ENCODE measurements around the gene LHFPL4. TPM values are rescaled to one million over a fixed set of nuclear protein-coding genes. Genes with fewer than 3 reads are reported as not detected.

Gene LHFPL4
- total RNA-seq, 4 donors from 2014 or later = under 0.01 TPM; not detected in 3

DNA sequence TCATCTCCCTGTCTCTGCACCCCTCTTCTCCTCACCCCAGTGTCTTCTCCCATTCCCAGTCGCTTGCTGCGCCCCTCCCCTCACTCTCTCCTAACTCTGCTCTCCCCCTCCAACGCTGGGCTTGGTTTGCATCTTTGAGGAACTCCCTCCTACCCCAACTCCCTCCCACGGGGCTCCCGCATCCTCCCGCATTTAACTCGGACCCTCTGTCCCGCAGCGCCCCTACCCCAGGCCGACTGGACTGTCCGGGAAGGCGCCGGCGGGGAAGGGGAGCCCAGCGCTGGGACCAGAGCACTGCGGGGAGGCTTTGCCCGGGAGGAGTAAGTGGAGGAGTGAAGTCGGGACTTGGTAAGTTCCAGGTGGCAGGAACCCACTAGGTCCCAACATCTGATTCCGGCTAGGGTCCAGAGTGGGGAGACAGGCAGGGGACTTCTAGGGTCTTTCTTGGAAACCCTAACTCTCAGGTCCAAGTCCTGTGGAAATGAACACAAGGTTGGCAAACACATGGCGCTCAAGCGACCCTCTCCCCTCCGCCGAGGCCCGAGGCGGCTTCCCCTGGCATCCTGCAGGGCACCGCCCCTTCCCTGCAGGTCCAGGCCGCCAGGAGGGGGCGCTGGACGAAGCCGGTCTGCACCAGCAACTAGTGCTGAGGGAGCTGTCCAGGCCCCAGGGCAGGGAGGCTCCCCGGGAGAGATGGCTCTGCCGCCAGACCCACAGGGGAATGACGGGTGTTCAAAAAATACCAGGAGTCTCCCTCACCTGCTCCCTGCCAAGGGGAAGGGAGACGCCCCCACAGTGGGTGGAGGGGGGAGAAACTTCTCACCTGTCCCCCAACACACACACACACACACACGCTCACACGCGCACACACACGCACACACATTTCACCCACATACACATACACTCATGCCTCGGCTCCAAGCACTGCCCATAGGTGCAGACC lies 53.2 kb downstream of the LHFPL4 start:
- TF ChIP-seq CTCF (IDR thresholded peaks at IDR 0.05) = peak; percentile 32 to 60 (median 45)
- TF ChIP-seq POLR2A (IDR thresholded peaks at IDR 0.05) = no peak
- no peak for TF ChIP-seq EP300 (IDR thresholded peaks at IDR 0.05)
- Histone ChIP-seq H3K27me3 (peaks cover 0 to 25% of the 10 kb centered on the region in 2 donors), H3K4me3 (peak overlapping the region in 1 of 4 donors; percentile 3), H3K36me3 (no peaks in the 10 kb centered on the region), H3K4me1 (peaks cover 0 to 14% (median 5%) of the 10 kb centered on the region in 4 donors), H3K27ac (no peak overlapping the region), H3K9me3 (no peaks in the 10 kb centered on the region)
- WGBS, 2 donors = 14 to 16% methylated on average over 27 to 33 of the region's 39 CpGs
- DNase-seq (ENCODE audit: low spot score in 2 of 2) = no peak

DNA sequence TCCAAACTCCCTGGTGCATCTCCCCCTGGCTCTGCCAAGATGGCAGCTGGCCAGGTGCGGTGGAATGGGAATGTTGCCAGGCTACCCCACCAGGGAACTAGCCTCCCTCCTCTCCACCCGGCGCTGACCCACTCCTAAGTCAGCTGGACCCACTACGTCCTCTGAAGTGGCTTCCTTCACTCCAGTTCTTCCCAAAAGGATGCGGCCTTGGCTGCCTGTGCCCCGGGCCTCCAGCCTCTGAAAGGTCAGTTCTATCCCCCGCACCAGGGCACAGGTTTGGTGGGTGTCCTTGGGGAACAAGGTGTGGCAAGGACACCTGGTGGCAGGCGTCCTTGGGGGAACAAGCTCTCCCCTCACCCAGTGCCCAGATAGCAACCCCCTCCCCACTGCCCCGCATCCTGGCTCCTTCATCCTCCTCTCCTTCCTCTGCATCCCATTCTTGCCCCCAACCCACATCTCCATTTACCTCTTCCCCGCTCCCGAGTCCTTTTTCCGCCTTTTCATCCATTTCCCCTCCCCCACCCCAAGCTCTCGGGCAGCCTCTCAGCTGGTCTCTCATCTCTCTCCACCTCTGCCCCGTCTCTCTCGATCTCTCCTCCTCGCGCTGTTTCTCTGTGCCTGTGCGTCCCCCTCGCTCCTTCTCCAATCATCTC lies 54.0 kb downstream of the LHFPL4 start:
- peaks cover 0 to 14% (median 5%) of the 10 kb centered on the region in 4 donors for H3K4me1 ChIP-seq
- H3K36me3 ChIP-seq = no peaks in the 10 kb centered on the region
- no peak for DNase-seq (ENCODE audit: low spot score in 2 of 2)
- peaks cover 0 to 25% of the 10 kb centered on the region in 2 donors for H3K27me3 ChIP-seq
- 24 to 26% methylated on average over 19 of the region's 19 CpGs for WGBS, 2 donors
- TF ChIP-seq CTCF (IDR thresholded peaks at IDR 0.05) (no peak), EP300 (IDR thresholded peaks at IDR 0.05) (no peak), POLR2A (IDR thresholded peaks at IDR 0.05) (no peak)
- H3K27ac ChIP-seq = no peak overlapping the region
- no peaks in the 10 kb centered on the region for H3K9me3 ChIP-seq
- no peak overlapping the region for H3K4me3 ChIP-seq

- Histone ChIP-seq H3K4me1 (peaks cover 0 to 14% (median 5%) of the 10 kb centered on the region in 4 donors), H3K36me3 (no peaks in the 10 kb centered on the region), H3K27ac (no peak overlapping the region), H3K4me3 (no peak overlapping the region), H3K27me3 (peaks cover 0 to 25% of the 10 kb centered on the region in 2 donors), H3K9me3 (no peaks in the 10 kb centered on the region)
- WGBS, 2 donors = 81 to 83% methylated on average over 6 of the region's 6 CpGs
- TF ChIP-seq POLR2A (IDR thresholded peaks at IDR 0.05) = no peak
- no peak for TF ChIP-seq EP300 (IDR thresholded peaks at IDR 0.05)
- no peak for TF ChIP-seq CTCF (IDR thresholded peaks at IDR 0.05)
- no peak for DNase-seq (ENCODE audit: low spot score in 2 of 2)
Observed at GRCh38 chr3:9498781-9499180, 54.8 kb downstream of the LHFPL4 start.

DNA sequence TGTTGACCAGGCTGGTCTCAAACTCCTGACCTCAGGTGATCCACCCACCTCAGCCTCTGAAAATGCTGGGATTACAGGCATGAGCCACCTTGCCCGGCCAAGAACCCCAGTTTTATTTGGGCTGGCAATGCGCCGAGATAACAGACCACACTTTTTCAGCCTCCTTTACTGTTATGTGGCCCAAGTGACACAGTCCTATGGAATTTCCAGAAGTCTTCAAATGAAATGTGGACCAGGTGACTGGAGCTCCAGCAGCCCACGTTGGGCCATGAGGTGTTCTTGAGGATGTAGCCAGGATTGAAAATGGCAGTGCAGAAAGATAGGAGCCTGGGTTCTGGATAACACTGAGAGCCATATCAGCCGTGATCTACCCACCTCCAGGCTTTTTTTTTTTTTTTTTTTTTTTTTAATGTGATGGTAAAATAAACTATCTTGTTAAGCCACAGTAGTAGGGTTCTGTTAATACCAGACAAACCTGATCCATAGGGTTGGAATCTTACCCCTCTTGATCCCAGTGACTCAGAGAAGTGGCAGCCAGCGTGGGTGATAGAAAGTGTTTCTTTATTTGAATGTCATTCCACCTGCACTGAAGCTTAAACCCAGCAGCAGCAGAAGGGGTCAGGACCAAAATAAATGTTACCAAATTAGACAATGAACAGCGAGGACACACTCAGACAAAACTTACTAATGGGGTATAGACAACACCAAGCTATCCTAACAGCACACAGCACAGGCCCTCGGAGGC lies 55.6 kb downstream of the LHFPL4 start:
- DNase-seq (ENCODE audit: low spot score in 2 of 2) = no peak
- peaks cover 0 to 7% (median 0%) of the 10 kb centered on the region in 3 donors for H3K36me3 ChIP-seq
- no peak overlapping the region for H3K4me3 ChIP-seq
- peaks cover 0 to 14% (median 5%) of the 10 kb centered on the region in 4 donors for H3K4me1 ChIP-seq
- H3K9me3 ChIP-seq = no peaks in the 10 kb centered on the region
- H3K27me3 ChIP-seq = peaks cover 0 to 25% of the 10 kb centered on the region in 2 donors
- 85 to 86% methylated on average over 8 of the region's 8 CpGs for WGBS, 2 donors
- no peak overlapping the region for H3K27ac ChIP-seq
- TF ChIP-seq POLR2A (IDR thresholded peaks at IDR 0.05) = no peak
- TF ChIP-seq CTCF (IDR thresholded peaks at IDR 0.05) = no peak
- TF ChIP-seq EP300 (IDR thresholded peaks at IDR 0.05) = no peak
